ENCODE data around the gene PUS1.

PUS1 gene

GRCh38 chr12:131916306-131917138 lies 12.6 kb upstream of the PUS1 start:
- no peak for DNase-seq (ENCODE audit: low spot score)

- peak; percentile 88 for DNase-seq (ENCODE audit: low spot score)
Observed at GRCh38 chr12:131917139-131917710, 11.9 kb upstream of the PUS1 start.

GRCh38 chr12:131917711-131918306 lies 11.3 kb upstream of the PUS1 start:
- DNase-seq (ENCODE audit: low spot score), result no peak

GRCh38 chr12:131918311-131919050 lies 10.6 kb upstream of the PUS1 start:
- no peak for DNase-seq (ENCODE audit: low spot score)

- no peak for DNase-seq (ENCODE audit: low spot score)
Observed at GRCh38 chr12:131919051-131919347, 10.1 kb upstream of the PUS1 start.

GRCh38 chr12:131919366-131920156 lies 9.5 kb upstream of the PUS1 start:
- DNase-seq (ENCODE audit: low spot score), result no peak

GRCh38 chr12:131920157-131920508 lies 8.9 kb upstream of the PUS1 start:
- no peak for DNase-seq (ENCODE audit: low spot score)

GRCh38 chr12:131920902-131921840 lies 7.9 kb upstream of the PUS1 start:
- DNase-seq (ENCODE audit: low spot score), result no peak

GRCh38 chr12:131921866-131922769 lies 7.0 kb upstream of the PUS1 start:
- no peak for DNase-seq (ENCODE audit: low spot score)

- no peak for DNase-seq (ENCODE audit: low spot score)
Observed at GRCh38 chr12:131922772-131923171, 6.3 kb upstream of the PUS1 start.

- no peak for DNase-seq (ENCODE audit: low spot score)
Observed at GRCh38 chr12:131923260-131923659, 5.8 kb upstream of the PUS1 start.

GRCh38 chr12:131927110-131928079 lies 1.7 kb upstream of the PUS1 start:
- DNase-seq (ENCODE audit: low spot score), result no peak

- DNase-seq (ENCODE audit: low spot score), result no peak
Observed at GRCh38 chr12:131928080-131928710, 881 bp upstream of the PUS1 start.

- DNase-seq (ENCODE audit: low spot score), result peak; percentile 76
Observed at GRCh38 chr12:131929581-131930456, 743 bp downstream of the PUS1 start.

GRCh38 chr12:131930510-131930909 lies 1.4 kb downstream of the PUS1 start:
- no peak for DNase-seq (ENCODE audit: low spot score)

- no peak for DNase-seq (ENCODE audit: low spot score)
Observed at GRCh38 chr12:131933387-131933786, 4.3 kb downstream of the PUS1 start.

- DNase-seq (ENCODE audit: low spot score), result no peak
Observed at GRCh38 chr12:131934535-131934934, 5.5 kb downstream of the PUS1 start.

Data from ecto neural progenitor cell (in vitro differentiated cells).